GM23338 (cell line): ENCODE results near the gene TIE1. TPM values are rescaled to one million over a fixed set of nuclear protein-coding genes. Genes with fewer than 3 reads are reported as not detected.
A peak's percentile ranks its signal among the peaks of the same experiment; 100 is the strongest.

Experiments
- ATAC-seq: fragments of 200-7000 bp; cut with Tn5 transposase; 3 replicates; pipeline ENCODE4 v1.9.1; 2020
- DNase-seq: peaks from one replicate; pipeline ENCODE4 v3.0.0-alpha.2; 2015; ENCODE audit warnings: low spot score
- H2AFZ ChIP-seq: fragments of 200-600 bp; sonication (generic); 2 replicates; pipeline ENCODE4 v1.8.0; 2016; ENCODE audit warnings: antibody characterized with exemption, mild to moderate bottlenecking, moderate library complexity
- H3F3A ChIP-seq: fragments of 200-600 bp; sonication (generic); replicated peaks from 2 replicates; pipeline ENCODE4 v1.8.0; 2017; ENCODE audit warnings: antibody characterized with exemption, mixed run types, low read depth
- H3K27ac ChIP-seq: fragments of 200-600 bp; sonication (generic); 2 replicates; pipeline ENCODE4 v1.6.1; 2016; ENCODE audit warnings: low read depth
- H3K27me3 ChIP-seq: fragments of 200-600 bp; sonication (generic); 2 replicates; pipeline ENCODE4 v1.8.0; 2016; ENCODE audit warnings: mild to moderate bottlenecking, mixed run types, moderate library complexity; ENCODE audit not compliant: insufficient read depth
- H3K36me3 ChIP-seq: fragments of 200-600 bp; sonication (generic); 2 replicates; pipeline ENCODE4 v1.8.0; 2016; ENCODE audit warnings: mild to moderate bottlenecking; ENCODE audit not compliant: insufficient read depth
- H3K4me1 ChIP-seq: fragments of 200-600 bp; sonication (generic); 2 replicates; pipeline ENCODE4 v1.8.0; 2016; ENCODE audit warnings: mild to moderate bottlenecking, moderate library complexity; ENCODE audit not compliant: insufficient read depth
- H3K4me2 ChIP-seq: fragments of 200-600 bp; sonication (generic); 2 replicates; pipeline ENCODE4 v1.7.1; 2017; ENCODE audit warnings: mixed run types
- H3K4me3 ChIP-seq: fragments of 200-600 bp; sonication (generic); 2 replicates; pipeline ENCODE4 v1.6.1; 2016; ENCODE audit warnings: mixed run types
- H3K79me2 ChIP-seq: fragments of 200-600 bp; sonication (generic); replicated peaks from 2 replicates; pipeline ENCODE4 v1.8.0; 2017; ENCODE audit warnings: mild to moderate bottlenecking; ENCODE audit not compliant: insufficient read depth
- H3K9me2 ChIP-seq: fragments of 200-600 bp; sonication (generic); 2 replicates; pipeline ENCODE4 v1.8.0; 2017; ENCODE audit not compliant: insufficient read depth
- H4K20me1 ChIP-seq: fragments of 200-600 bp; sonication (generic); replicated peaks from 2 replicates; pipeline ENCODE4 v1.8.0; 2017; ENCODE audit warnings: mild to moderate bottlenecking; ENCODE audit not compliant: insufficient read depth
- H3K27ac Mint-ChIP-seq: 2 replicates; pipeline ENCODE4 v1.8.0; 2020; ENCODE audit warnings: inconsistent platforms, mild to moderate bottlenecking, moderate library complexity, mixed read lengths
- H3K27me3 Mint-ChIP-seq: 3 replicates; pipeline ENCODE4 v1.8.0; 2022; ENCODE audit warnings: low read depth, mild to moderate bottlenecking, moderate library complexity, mixed read lengths, inconsistent platforms; ENCODE audit not compliant: insufficient read depth, poor library complexity
- H3K36me3 Mint-ChIP-seq: 3 replicates; pipeline ENCODE4 v1.8.0; 2021; ENCODE audit warnings: low read depth, mild to moderate bottlenecking, inconsistent platforms, moderate library complexity, mixed read lengths
- H3K4me1 Mint-ChIP-seq: 3 replicates; pipeline ENCODE4 v1.8.0; 2020; ENCODE audit warnings: mild to moderate bottlenecking, inconsistent platforms, mixed read lengths
- H3K4me3 Mint-ChIP-seq: 3 replicates; pipeline ENCODE4 v1.8.0; 2021; ENCODE audit warnings: moderate library complexity, mild to moderate bottlenecking, inconsistent platforms, mixed read lengths
- H3K9me3 Mint-ChIP-seq: 3 replicates; pipeline ENCODE4 v1.8.0; 2020; ENCODE audit warnings: moderate library complexity, mild to moderate bottlenecking, inconsistent platforms, mixed read lengths
- ETS1 ChIP-seq: IDR thresholded peaks from 2 replicates; pipeline ENCODE4 v1.6.1; 2016; ENCODE audit warnings: antibody characterized with exemption
- EZH2 ChIP-seq: fragments of 200-600 bp; sonication (generic); IDR thresholded peaks from one replicate; pipeline ENCODE4 v1.8.0; 2017; ENCODE audit warnings: antibody characterized with exemption, mild to moderate bottlenecking, low read depth; ENCODE audit not compliant: unreplicated experiment
- EZH2phosphoT487 ChIP-seq: fragments of 200-600 bp; sonication (generic); IDR thresholded peaks from one replicate; pipeline ENCODE4 v1.8.1; 2018; ENCODE audit warnings: antibody characterized with exemption; ENCODE audit not compliant: unreplicated experiment
- JUNB ChIP-seq: IDR thresholded peaks from one replicate; pipeline ENCODE4 v1.6.1; 2016; ENCODE audit warnings: antibody characterized with exemption; ENCODE audit not compliant: unreplicated experiment
- NANOG ChIP-seq: IDR thresholded peaks from 2 replicates; pipeline ENCODE4 v1.6.1; 2016; ENCODE audit warnings: antibody characterized with exemption, borderline replicate concordance
- ZNF331 ChIP-seq: fragments of 250-450 bp; sonication (Bioruptor Pico); IDR thresholded peaks from 2 replicates; pipeline ENCODE4 v1.5.0; 2020; ENCODE audit warnings: low read depth, mild to moderate bottlenecking, moderate library complexity
- polyA plus RNA-seq: library from polyadenylated mRNA; unstranded; fragments of >200 nt; fragmentation: Nextera tagmentation; extraction: Ambion mirVana; gene quantifications from 2 replicates; pipeline ENCODE4 v1.2.1, GENCODE V29; 2016
- total RNA-seq: library from RNA; depleted of rRNA; stranded (reverse); fragments of >200 nt; shearing (Covaris generic); gene quantifications from 2 replicates; pipeline ENCODE4 v1.2.3, GENCODE V29; 2014
- TF ChIP-seq, protein P1 (sequence below): fragments of 250-450 bp; sonication (Bioruptor Pico); IDR thresholded peaks from 2 replicates; pipeline ENCODE4 v1.5.0; 2020; ENCODE audit warnings: mild to moderate bottlenecking, moderate library complexity

The TIE1 gene
- total and polyA plus RNA-seq, 2 experiments from 2014 or later, result 0.37 to 2.3 TPM

GRCh38 chr1:43345120-43345519 lies 44.3 kb downstream of the TIE1 start (continued):
- TF ChIP-seq, protein P1, sequence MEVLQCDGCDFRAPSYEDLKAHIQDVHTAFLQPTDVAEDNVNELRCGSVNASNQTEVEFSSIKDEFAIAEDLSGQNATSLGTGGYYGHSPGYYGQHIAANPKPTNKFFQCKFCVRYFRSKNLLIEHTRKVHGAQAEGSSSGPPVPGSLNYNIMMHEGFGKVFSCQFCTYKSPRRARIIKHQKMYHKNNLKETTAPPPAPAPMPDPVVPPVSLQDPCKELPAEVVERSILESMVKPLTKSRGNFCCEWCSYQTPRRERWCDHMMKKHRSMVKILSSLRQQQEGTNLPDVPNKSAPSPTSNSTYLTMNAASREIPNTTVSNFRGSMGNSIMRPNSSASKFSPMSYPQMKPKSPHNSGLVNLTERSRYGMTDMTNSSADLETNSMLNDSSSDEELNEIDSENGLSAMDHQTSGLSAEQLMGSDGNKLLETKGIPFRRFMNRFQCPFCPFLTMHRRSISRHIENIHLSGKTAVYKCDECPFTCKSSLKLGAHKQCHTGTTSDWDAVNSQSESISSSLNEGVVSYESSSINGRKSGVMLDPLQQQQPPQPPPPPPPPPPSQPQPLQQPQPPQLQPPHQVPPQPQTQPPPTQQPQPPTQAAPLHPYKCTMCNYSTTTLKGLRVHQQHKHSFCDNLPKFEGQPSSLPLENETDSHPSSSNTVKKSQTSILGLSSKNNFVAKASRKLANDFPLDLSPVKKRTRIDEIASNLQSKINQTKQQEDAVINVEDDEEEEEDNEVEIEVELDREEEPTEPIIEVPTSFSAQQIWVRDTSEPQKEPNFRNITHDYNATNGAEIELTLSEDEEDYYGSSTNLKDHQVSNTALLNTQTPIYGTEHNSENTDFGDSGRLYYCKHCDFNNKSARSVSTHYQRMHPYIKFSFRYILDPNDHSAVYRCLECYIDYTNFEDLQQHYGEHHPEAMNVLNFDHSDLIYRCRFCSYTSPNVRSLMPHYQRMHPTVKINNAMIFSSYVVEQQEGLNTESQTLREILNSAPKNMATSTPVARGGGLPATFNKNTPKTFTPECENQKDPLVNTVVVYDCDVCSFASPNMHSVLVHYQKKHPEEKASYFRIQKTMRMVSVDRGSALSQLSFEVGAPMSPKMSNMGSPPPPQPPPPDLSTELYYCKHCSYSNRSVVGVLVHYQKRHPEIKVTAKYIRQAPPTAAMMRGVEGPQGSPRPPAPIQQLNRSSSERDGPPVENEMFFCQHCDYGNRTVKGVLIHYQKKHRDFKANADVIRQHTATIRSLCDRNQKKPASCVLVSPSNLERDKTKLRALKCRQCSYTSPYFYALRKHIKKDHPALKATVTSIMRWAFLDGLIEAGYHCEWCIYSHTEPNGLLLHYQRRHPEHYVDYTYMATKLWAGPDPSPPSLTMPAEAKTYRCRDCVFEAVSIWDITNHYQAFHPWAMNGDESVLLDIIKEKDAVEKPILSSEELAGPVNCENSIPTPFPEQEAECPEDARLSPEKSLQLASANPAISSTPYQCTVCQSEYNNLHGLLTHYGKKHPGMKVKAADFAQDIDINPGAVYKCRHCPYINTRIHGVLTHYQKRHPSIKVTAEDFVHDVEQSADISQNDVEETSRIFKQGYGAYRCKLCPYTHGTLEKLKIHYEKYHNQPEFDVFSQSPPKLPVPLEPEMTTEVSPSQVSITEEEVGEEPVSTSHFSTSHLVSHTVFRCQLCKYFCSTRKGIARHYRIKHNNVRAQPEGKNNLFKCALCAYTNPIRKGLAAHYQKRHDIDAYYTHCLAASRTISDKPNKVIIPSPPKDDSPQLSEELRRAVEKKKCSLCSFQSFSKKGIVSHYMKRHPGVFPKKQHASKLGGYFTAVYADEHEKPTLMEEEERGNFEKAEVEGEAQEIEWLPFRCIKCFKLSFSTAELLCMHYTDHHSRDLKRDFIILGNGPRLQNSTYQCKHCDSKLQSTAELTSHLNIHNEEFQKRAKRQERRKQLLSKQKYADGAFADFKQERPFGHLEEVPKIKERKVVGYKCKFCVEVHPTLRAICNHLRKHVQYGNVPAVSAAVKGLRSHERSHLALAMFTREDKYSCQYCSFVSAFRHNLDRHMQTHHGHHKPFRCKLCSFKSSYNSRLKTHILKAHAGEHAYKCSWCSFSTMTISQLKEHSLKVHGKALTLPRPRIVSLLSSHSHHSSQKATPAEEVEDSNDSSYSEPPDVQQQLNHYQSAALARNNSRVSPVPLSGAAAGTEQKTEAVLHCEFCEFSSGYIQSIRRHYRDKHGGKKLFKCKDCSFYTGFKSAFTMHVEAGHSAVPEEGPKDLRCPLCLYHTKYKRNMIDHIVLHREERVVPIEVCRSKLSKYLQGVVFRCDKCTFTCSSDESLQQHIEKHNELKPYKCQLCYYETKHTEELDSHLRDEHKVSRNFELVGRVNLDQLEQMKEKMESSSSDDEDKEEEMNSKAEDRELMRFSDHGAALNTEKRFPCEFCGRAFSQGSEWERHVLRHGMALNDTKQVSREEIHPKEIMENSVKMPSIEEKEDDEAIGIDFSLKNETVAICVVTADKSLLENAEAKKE (CRISPR knock-in tag), result no peak
- TF ChIP-seq EZH2phosphoT487, result no peak

DNA sequence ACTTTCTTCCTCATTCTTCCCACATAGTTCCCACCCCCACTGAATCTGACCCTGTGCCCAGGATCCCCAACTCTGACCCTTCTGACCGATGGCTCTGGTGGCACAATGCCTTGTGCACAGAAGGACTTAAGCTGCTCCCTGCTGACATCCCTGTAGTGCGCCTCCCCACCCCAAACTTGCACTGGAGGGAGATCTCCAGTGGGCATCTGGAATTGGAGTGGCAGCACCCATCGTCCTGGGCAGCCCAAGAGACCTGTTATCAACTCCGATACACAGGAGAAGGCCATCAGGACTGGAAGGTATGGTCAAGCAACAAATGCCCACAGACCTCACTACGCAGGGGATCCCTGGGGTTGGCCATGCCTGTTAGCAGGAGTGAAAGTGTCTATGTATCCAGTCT lies 45.9 kb downstream of the TIE1 start:
- peaks cover 31% of the 10 kb centered on the region for H3K4me1 Mint-ChIP-seq
- Histone ChIP-seq H4K20me1 (no peaks in the 10 kb centered on the region), H3K4me2 (no peak overlapping the region), H3K4me1 (peaks cover 20% of the 10 kb centered on the region), H3K27ac (no peak overlapping the region), H3K4me3 (no peak overlapping the region), H3K36me3 (no peaks in the 10 kb centered on the region), H3K79me2 (no peaks in the 10 kb centered on the region), H3K27me3 (peaks cover 18% of the 10 kb centered on the region), H3K9me2 (no peaks in the 10 kb centered on the region), H3F3A (peaks cover 13% of the 10 kb centered on the region; the same call in 1 of the 2 replicates), H2AFZ (0 out of 2 replicates have a peak overlapping the region, but pooled peaks have one; percentile 38)
- no peak overlapping the region for H3K4me3 Mint-ChIP-seq
- no peak for DNase-seq
- TF ChIP-seq, protein P1 (CRISPR knock-in tag), result no peak
- no peak for TF ChIP-seq NANOG
- no peak for TF ChIP-seq EZH2
- TF ChIP-seq ZNF331 (CRISPR knock-in tag), result no peak
- no peak for TF ChIP-seq EZH2phosphoT487
- TF ChIP-seq JUNB, result no peak
- TF ChIP-seq ETS1, result no peak
- H3K27me3 Mint-ChIP-seq, result no peaks in the 10 kb centered on the region
- H3K9me3 Mint-ChIP-seq, result no peaks in the 10 kb centered on the region
- no peak overlapping the region for H3K27ac Mint-ChIP-seq
- no peaks in the 10 kb centered on the region for H3K36me3 Mint-ChIP-seq
- ATAC-seq, result no peak
